Right ventricle myocardium superior (tissue), 1 donor: ENCODE data around the gene POLR2E. TPM values are rescaled to one million over a fixed set of nuclear protein-coding genes. Genes with fewer than 3 reads are reported as not detected.

Experiments
- ATAC-seq: fragments of 200-7000 bp; cut with Tn5 transposase; one replicate; pipeline ENCODE4 v1.9.1; 2020; ENCODE audit warnings: mild to moderate bottlenecking; ENCODE audit not compliant: poor library complexity
- DNase-seq: peaks from one replicate; pipeline ENCODE4 v3.0.0-alpha.2; 2020
- intact Hi-C: fragments of 100-400 bp; cut with DNase I; formaldehyde crosslinking; loops from one replicate; pipeline ENCODE4 v1.11.2; 2022
- total RNA-seq: library from RNA; stranded (reverse); fragmentation: NEBNext Ultra II Directional; extraction: Animal tissue kit (Norgen Biotek cat#: 25700); gene quantifications from one replicate; pipeline ENCODE4 v1.2.1, GENCODE V29; 2021
- donor health status: DM: no; HTN: yes; CAD: no; lungs with severe emphysema.

POLR2E gene
- total RNA-seq, 1 donor from 2014 or later: 146 TPM

DNA sequence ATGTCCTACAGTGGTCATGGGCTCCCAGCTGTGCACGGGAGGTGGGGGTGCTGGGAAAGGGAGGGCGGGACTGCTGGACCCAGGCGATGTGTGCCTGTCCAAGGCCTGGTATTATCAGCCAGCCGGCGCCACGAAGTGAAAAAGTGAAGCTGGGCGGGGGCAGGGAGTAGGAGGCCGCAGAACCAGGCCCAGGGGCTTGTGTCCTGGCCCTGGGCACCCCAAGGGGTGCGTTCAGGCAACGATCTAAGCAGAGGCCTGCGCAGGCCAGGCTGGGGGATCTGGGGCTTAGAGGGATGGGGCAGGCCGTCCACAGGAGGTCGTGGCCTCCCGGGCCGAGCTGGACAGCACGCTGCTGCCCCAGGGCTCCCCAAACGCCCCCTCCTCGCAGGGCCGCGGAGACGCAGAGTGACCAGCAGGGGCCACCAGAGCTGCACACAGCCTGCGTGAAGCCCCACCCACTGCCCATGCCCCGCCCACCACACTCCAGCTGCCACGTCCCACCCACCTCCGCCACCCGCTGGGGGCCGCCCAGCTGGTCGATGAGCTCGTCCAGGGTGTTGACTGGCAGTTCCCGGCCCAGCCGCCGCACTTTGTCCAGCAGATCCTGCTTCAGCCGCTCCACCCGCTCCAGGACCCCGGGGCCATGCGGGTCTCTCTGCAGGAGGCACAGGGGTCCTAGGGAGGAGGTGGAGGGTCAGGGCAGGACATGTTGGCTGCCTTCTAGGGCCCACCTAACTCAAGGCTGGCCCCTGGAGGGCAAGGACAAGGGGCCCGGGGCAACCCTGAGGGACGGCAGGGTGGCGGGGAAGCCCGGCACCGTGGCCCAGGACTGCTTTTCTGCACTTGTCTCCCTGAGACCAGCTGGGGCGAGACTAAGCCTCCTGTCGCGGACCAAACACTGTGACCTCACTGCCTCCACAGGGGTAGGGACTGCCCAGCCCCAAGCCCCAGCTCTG is 18.1 kb upstream of the POLR2E start:
- intact Hi-C loops: loop anchor here (5.0 kb wide), 1 partner anchor 79 kb away; no protein-coding TSS in a partner anchor
- ATAC-seq (peak; percentile 91), DNase-seq (peak; percentile 98)

GRCh38 chr19:1112268-1113029 is 17.3 kb upstream of the POLR2E start:
- DNase-seq (no peak), ATAC-seq (peak; percentile 48)
- intact Hi-C loops: loop anchor here (5.0 kb wide), 1 partner anchor 80 kb away; no protein-coding TSS in a partner anchor

- intact Hi-C loops: loop anchor here (5.0 kb wide), 1 partner anchor 81 kb away; no protein-coding TSS in a partner anchor
- DNase-seq: no peak
Observed at GRCh38 chr19:1111641-1112267, 16.6 kb upstream of the POLR2E start.

GRCh38 chr19:1110809-1111640 is 15.8 kb upstream of the POLR2E start:
- intact Hi-C loops: loop anchor here (5.0 kb wide), 1 partner anchor 81 kb away; no protein-coding TSS in a partner anchor
- ATAC-seq (no peak), DNase-seq (no peak)

More at GRCh38 chr19:1111641-1112267, 16.6 kb upstream of the POLR2E start:
- no peak for ATAC-seq

DNA sequence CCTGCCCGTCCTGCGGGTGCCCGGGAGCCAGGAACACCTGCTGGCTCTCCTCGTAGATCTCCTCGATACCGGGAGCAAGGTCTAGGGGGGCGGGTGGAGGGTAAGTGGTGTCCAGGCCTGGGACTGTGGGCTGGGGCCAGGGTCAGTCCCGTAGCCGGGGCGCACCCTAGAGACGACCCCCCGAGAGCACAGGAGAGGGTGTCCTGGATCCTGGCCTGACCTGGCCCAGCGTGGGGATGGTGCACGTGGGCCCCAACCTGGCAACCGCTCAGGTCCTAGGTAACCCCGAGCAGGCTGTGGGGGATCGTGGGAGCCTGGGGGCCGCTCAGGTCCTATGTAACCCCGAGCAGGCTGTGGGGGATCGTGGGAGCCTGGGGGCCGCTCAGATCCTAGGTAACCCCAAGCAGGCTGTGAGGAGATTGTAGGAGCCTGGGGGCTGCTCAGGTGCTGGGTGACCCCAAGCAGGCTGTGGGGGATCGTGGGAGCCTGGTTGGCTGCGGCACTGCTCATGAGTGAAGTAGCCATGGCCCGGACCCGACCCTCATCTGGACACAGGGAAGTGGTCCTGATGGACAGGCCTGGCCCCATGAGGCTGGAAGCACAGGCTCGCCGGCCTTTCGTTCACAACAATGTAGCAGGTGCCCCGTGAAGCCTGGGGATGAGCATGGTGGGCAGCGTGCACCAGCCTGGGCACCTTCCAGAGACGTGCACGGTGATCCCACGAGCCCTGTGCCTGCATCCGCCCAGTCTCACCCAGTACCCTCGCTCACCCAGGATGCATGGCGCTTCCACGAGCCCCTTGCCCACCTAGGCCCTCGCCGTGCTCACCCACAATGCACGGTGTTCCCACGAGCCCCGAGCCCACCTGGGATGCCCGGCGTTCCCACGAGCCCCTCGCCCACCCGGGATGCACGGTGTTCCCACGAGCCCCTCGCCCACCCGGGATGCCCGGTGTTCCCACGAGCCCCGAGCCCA is 14.8 kb upstream of the POLR2E start:
- intact Hi-C loops: loop anchor here (5.0 kb wide), 1 partner anchor 82 kb away; no protein-coding TSS in a partner anchor
- no peak for ATAC-seq
- no peak for DNase-seq

DNA sequence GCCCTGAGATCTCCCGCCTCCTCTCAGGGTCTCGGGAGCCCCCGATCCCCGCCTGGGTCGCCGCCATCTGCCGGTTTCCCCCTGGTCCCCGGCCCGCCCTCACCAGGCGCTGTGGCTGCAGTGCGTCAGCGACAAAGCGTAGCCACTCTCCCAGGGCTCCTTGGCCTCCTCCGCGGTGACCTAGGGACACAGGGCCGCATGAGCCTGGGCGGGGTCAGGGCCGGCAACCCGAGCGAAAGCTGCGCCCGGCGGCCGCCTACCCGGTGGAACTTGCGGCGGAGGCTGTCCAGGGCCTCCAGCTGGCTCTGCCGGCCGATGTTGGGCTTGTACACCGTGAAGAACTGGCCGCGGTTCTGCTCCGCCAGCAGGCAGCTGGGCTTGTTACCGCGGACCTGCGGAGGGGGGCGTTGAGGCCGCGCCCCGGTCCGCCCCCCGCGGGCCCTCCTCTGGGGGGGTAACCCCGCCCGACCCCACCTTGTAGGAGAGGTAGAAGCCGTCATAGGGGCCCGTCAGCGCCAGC is 13.9 kb upstream of the POLR2E start:
- no peak for ATAC-seq
- DNase-seq: no peak
- intact Hi-C loops: no loop called here

DNA sequence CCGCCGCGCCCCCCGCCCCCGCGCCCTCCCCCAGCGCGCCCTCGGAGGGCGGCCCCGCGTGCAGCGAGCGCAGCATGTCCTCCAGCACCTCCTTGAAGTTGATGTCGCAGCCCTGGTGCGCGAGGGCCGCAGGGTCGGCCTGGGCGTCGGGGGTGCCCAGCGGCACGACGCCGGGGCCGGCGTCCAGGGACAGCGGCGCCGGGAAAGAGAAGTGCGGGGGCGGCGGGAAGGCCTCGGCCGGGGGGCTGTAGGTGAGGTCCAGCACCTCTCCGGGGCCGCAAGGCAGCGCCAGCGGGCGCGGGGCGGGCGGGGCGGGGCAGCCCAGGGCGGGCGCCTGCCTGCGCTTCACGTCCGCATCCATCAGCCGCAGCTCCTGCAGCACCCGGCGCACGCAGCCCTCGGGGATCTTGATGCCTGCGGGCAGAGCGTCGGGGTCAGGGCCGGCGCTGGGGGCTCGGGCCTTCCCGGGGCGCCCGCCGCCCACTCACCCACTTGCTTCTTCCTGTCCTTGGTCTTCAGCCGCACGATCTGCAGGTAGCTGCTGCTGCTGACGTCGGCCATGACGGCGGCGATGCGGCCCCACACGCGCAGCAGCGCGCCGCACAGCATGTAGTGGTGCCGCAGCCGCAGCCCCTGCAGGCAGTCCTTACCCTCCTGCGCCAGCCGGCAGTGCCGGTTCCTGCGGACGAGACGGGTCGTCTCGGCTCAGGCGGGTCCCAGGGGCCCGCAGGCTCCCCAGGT is 13.3 kb upstream of the POLR2E start:
- DNase-seq (no peak), ATAC-seq (no peak)
- intact Hi-C loops: no loop called here

DNA sequence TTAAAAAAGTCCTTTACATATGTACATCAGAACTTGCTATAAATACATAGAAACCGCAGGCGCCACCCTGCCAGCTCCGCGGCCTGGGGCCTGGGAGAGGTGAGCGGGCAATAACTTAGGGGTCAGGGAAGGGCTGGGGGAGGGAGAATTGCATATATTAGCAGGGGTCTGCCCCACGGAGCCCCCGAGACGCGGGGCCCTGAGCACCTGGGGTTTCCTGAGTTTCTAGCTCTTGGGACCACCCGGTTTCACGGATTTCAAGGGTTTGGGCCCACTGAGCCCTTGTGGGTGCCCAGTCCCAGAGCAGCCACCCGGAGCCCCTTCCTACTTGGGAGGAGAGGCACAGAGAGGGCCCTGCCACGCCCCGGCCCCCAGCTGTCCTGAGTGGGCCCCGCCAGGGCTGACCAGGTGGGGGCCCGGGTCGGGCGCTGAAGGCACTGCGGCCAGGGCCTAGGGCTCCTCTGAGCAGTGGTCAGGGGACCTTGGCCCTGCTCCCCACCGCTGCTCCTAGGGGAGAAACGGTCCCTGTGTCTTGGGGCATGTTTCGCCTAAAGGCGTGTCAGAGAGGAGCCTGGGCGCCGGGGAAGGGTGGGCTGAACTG is 12.6 kb upstream of the POLR2E start:
- ATAC-seq: no peak
- intact Hi-C loops: no loop called here
- DNase-seq: no peak

- ATAC-seq (no peak), DNase-seq (no peak)
- intact Hi-C loops: no loop called here
Observed at GRCh38 chr19:1106841-1107660, 11.9 kb upstream of the POLR2E start.

DNA sequence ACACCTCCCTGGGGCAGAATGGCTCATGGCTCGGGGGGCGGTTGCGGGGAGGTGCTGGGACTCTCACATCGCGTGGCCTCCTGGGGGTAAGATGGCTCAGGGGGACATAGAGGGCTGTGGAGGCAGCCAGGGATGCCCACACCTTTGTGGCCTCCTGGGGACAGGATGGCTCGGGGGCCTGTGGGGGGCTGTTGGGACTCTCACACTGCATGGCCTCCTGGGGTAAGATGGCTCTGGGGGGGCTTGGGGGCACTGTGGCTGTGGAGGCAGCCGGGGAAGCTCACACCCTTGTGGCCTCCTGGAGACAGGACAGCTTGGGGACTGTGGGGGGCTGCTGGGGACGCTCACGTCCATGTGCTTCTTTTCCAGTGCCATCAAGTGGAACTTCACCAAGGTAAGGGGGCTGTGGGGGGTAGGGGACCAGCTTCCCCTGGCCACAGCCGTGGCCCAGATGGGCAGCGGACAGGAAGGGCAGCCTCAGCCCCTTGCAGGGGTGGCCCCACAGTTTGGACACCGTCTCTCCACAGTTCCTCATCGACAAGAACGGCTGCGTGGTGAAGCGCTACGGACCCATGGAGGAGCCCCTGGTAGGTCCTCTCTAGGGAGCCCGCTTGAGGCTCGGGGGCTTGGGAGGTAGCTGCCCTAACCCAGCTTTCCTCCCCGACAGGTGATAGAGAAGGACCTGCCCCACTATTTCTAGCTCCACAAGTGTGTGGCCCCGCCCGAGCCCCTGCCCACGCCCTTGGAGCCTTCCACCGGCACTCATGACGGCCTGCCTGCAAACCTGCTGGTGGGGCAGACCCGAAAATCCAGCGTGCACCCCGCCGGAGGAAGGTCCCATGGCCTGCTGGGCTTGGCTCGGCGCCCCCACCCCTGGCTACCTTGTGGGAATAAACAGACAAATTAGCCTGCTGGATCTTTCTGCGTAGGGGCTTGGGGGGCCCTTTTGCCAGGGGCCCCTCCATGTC is 11.0 kb upstream of the POLR2E start:
- ATAC-seq (no peak), DNase-seq (no peak)
- intact Hi-C loops: no loop called here

DNA sequence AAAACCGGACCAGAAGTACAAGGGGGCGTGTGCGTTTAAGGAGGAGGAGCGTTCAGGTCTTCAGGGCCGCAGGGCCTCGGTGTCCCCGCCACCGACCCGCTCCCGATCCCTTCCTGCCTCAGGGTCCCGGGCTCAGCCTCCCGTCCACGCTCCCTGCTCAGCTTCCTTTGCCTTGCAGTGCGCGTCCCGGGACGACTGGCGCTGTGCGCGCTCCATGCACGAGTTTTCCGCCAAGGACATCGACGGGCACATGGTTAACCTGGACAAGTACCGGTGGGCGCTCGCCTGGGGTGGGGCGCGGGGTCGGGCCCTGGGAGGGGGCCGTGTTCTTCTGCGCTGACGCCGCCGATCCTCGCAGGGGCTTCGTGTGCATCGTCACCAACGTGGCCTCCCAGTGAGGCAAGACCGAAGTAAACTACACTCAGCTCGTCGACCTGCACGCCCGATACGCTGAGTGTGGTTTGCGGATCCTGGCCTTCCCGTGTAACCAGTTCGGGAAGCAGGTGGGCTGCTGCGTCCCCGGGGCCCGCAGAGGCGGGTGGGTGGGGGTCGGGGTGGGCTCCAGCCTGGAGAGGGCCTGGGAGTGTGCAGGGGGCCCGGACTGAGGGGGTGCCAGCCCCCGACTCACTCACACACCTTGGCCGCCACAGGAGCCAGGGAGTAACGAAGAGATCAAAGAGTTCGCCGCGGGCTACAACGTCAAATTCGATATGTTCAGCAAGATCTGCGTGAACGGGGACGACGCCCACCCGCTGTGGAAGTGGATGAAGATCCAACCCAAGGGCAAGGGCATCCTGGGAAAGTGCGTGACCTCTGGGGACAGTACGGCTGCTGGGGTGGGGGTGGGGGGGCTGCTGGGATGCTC is 10.1 kb upstream of the POLR2E start:
- intact Hi-C loops: no loop called here
- no peak for DNase-seq
- no peak for ATAC-seq

GRCh38 chr19:1104311-1105007 is 9.3 kb upstream of the POLR2E start:
- DNase-seq (peak; percentile 84), ATAC-seq (peak; percentile 49)
- intact Hi-C loops: loop anchor here (5.0 kb wide), 1 partner anchor 82 kb away; the partner anchor contains the start of genes RNU6-2 and TMEM259
